HCEC 1CT (cell line): ENCODE measurements around the gene FBXO11.
A peak's percentile ranks its signal among the peaks of the same experiment; 100 is the strongest.

Experiments used
- DNase-seq: peaks from one replicate; pipeline ENCODE4 v3.0.0-alpha.2; 2017

The FBXO11 gene

DNA sequence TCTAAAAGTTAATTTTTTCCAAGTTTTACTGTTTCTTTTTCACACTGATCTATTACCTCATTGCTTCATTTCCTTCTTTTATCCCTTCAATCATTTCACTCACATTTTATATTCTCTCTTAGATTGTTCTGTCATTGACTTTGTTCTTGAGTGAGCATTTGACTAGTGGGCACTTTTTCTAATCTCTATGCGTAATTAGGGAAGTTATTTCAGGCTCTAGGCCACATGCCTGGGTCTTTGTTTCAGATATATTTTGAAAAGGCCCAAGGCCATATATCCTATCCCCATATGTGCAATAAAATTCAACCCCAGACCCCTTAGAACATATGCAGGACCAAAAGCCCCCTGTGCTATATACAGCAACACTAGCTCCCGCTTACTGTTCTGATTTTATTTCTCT is 62.1 kb downstream of the FBXO11 start:
- DNase-seq, result no peak

DNA sequence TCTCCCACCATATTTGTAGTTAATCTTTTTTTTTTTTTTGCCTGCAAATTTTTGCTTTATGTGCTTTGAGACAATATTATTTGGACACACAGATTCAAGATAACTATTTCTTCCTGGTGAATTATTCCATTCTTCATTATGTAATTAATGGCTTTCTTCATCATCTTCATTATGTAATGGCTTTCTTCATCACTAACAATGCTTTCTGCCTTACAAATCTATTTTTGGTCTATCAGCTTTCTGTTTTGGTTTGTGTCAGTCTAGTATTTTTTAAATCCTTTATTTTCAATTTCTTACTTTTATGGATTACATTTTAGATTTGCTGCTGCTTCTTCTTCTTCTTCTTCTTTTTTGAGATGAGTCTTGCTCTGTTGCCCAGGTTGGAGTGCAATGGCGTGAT is 62.9 kb downstream of the FBXO11 start:
- DNase-seq, result no peak

DNA sequence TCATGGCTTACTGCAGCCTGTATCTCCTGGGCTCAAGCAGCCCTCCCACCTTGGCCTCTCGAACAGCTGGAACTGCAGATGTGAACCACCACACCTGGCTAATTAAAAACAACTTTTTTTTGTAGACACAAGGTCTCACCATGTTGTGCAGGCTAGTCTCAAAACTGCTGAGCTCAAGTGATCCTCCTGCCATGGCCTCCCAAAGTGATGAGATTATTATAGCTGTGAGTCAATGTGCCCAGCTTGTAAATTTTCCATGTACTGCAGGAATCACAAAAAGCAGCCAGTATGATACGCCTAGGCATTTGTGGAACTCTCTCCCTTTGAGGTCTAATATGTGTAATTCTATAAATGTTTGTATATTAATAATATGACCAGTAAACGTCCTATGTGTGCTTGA is 63.5 kb downstream of the FBXO11 start:
- DNase-seq, result no peak

DNA sequence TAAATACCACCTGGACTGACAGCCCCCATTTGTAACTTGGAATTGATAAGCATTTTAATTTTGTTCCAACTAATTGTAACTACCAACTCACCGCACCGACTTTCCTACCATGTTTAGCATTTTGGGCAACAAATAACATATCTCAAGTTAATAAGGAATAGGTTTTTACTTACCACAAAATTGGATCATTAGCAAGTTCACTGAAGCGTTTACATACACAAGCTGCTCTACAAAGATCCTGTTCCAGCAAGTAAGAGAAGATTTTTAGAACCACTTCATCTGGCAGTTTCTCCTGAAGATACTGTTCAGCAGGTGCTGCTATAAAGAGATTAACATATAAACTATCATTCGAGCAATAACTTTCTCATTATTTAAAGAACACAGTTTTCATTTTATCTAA is 67.6 kb downstream of the FBXO11 start:
- no peak for DNase-seq

DNA sequence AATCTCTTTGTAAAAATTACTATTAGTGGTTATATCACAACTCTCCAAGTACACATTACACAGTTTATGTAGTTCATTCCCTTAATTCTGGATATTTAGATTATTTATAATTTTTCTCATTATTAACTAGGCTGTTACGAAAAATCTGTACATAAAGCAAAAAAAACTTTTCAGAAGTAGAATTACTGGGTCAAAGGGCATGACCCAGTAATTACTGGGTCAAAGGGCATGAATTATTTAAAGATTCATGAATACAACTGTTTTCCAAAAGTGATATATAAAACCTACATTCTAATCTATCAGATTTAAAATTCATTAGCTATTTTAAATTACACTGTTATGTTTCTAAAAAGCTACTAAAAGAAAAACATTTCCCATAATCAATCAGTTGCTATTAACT is 68.0 kb downstream of the FBXO11 start:
- no peak for DNase-seq

DNA sequence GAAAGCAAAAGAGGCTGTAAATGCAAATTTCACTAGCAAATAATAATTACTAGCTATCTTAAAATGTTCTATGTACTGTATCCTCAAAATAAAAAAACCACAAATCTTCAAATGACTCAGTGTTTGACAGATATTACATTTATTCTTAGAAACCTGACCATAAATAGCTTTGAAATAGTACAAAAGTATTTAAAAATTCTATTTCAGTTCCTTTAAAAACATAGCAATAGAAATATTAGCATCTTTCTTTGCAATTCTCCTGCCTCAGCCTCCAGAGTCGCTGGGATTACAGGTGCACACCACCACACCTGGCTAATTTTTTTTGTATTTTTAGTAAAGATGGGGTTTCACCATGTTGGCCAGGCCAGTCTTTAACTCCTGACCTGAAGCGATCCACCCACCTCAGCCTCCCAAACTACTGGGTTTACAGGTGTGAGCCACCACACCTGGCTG is 72.8 kb downstream of the FBXO11 start:
- no peak for DNase-seq

DNA sequence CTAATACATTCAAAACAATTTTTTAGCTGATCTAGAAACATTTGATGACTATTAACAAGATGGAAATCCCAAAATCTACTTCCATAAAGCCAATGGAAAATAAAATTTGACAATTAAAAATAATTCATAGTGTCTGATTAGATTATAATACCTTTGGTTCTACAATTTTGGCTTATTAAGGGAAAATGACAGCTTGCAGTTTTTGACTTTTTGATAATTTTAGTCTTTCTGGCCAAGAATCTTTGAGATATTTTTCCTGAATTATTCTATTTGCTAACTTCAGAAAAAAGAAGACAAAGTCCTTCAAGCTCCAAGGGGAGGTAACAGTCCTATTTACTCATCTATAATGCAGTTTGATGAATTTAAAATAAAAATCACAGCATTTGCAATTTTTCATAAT is 83.8 kb downstream of the FBXO11 start:
- no peak for DNase-seq

DNA sequence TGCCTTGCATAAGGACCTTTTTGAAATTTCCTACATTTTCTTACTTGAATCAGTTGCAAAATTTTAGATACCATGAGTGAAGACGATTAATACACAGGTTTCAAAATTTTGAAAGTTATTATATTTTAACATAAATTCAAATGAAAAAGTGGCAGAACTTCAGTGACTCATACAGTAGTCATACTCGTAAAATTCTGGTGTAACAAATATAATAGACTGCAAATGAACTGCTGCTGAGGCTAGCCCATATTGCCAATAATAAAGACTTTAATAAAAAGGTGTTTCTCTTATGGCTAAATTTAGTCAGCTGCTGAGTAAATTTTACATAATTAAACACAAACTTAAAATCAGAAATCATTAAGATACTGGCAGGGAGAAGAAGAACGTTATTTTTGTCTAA is 86.5 kb downstream of the FBXO11 start:
- DNase-seq, result peak; percentile 57

DNA sequence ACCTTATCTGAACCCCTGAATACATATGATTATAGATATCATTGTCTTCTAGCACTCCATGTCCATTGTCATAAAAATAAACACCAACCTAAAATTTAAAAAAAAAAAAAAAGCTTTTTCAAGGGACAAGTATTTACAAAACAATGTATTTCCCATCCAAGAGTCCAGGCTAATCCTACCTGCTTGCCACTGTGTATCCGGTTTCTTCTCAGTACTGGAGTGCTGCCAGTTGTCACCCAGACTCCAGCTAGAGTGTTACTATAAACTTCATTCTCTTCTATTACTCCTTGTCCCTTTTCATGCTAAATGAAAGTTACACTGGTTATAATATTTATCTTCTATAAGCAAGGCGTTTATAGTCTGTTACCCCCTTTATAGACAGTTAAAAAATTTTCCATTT is 87.5 kb downstream of the FBXO11 start:
- no peak for DNase-seq

DNA sequence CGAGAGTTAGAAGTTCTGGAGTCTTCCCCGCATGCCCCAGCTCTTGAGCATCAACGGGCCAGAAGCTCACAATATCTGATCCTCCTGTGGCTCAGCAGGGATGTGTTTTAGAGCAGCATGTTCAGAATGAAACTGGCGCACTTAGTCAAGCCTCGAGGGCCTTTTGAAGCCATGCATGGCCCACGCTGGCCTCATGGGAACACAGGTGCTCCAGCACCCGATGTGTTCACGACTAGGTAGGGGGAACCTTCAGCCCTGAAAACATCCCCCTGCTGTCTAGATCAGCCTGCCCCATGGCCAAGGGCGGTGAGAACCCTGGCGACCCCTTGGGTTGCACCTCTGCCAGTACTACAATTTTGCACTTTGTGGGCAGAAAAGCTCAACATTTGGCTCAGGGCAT is 90.5 kb downstream of the FBXO11 start:
- no peak for DNase-seq

DNA sequence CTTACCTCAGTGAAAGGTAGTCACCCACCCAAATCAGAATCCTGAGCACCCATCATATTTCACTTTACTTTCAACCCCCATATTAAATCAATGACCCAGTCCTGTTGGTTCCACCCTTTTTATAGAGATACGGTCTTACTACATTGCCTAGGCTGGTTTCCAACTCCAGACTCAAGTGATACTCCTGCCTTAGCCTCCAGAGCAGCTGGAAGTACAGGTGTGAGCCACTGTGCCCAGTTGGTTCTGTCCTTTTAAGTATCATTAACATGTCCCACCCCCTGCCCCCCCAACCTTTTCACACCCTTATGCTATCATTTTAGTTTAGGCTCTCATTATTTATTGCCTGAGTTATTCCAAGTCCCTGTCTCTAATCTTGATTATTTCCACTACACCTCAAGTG is 94.6 kb downstream of the FBXO11 start:
- DNase-seq, result no peak

DNA sequence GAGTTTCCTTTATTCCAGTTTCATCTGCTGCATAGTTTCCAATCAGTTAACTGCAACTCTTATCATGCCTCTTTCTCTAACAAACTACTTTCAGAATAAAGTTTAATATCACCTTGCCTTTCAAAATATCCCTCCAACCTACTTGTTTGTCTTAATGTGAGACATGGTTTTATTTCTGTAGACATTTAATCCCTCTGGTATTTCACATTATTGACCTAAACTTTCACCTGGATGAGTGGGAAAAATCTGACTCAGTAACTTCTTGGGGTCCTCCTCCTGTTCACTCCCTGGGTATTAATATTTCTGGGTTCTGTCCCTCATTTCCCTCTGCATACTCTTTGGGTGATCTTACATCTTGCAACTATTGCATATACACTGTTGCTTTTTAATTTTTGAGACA is 95.4 kb downstream of the FBXO11 start:
- no peak for DNase-seq

DNA sequence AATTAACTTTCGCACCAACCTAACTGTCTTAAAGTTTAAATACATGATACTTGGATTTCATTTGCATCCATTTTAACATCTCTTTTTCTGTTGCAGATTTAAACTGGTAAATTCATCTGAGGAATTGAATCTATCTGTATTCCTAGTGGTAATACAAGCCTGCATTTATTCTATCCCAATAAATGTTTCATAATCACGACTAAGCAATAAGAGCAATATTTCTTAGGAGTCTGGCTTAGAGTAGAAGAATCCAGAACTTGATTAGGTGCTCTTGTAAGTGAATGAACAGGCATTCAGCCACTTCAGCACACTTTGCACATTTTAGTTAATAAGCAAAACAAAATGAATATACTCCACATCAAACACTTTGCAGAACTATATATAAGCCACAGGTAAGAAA is 96.4 kb downstream of the FBXO11 start:
- DNase-seq, result no peak

DNA sequence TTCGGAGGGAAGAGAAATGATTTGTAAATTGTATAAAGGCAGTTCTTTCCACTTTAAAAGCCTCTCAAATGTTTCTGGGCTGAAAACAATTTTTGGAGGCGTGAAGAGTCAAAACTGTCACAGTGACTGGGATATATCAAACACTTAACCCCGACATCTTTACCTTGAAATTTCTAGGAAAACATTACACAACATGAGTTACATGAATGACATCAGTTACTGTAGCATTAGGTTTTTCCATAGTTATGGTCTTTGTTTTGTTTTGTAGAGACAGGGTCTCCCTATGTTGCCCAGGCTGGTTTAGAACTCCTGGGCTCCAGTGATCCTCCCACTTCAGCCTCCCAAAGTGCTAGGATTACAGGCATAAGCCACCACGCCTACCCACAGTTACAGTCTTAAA is 97.7 kb downstream of the FBXO11 start:
- DNase-seq, result no peak

DNA sequence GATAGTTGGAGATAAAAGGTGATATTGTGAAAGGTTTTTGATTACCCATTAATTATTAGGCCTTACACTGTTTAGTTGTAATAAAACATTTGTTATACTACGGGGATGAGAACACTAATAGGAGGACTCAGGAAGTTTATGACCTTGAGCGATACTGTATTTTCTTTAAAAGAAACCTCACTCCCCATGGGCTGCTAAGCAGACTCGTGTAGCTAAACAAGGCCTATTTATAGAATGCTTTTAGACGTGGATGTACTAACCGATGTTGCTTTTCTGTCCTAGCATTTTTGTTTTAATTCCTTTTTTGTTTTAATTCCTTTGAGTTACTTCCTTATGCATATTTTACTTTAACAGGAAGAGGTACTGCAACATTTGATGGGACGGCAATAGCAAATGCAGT is 100.4 kb downstream of the FBXO11 start:
- no peak for DNase-seq

DNA sequence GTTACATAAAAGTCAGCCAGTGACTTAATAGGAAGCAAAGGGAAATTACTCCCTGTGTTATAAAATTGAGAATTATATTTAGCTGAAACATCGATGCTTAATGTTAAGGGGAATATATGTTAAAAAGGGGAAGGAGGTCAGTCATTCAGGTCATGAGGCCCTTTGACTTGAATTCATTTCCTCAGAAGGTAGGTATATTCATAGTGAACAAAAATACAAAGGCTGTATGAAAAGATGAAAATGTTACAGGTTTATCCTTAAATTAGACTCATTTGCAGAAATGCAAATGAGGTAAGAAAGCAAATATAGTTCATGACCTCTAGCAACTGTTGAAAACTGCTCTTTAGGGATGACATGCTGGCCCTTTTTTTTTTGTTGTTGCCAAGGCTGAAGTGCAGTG is 102.5 kb downstream of the FBXO11 start:
- no peak for DNase-seq

DNA sequence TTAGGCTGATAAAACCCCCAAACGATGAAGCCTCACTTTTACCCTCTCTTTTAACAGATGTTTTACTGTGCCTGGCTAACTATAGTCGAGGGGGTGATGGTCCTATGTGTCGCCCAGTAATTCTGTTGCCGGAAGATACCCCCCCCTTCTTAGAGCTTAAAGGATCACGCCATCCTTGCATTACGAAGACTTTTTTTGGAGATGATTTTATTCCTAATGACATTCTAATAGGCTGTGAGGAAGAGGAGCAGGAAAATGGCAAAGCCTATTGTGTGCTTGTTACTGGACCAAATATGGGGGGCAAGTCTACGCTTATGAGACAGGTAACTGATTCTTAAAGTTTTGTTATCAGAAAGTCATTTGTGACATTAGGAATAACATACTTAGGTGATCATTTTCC is 102.9 kb downstream of the FBXO11 start:
- no peak for DNase-seq

DNA sequence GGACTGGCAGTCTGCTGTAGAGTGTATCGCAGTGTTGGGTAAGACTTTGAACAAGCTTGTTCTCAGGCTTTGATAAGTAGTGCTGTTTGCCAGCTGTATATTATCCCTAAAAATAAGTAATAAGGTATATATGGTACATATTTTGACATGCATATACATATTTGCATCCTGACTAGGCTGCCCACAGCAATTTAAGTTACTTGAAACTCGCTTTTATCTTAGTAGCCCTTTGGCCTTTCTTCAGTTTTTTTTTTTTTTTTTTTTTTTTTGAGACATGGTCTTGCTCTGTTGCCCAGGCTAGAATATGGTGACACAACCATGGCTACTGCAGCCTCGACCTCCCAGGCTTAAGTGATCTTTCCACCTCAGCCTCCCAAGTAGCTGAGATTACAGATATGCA is 105.2 kb downstream of the FBXO11 start:
- no peak for DNase-seq

DNA sequence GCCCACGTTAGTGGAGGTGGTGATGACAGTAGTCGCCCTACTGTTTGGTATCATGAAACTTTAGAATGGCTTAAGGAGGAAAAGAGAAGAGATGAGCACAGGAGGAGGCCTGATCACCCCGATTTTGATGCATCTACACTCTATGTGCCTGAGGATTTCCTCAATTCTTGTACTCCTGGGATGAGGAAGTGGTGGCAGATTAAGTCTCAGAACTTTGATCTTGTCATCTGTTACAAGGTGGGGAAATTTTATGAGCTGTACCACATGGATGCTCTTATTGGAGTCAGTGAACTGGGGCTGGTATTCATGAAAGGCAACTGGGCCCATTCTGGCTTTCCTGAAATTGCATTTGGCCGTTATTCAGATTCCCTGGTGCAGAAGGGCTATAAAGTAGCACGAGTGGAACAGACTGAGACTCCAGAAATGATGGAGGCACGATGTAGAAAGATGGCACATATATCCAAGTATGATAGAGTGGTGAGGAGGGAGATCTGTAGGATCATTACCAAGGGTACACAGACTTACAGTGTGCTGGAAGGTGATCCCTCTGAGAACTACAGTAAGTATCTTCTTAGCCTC is 107.2 kb downstream of the FBXO11 start:
- no peak for DNase-seq

DNA sequence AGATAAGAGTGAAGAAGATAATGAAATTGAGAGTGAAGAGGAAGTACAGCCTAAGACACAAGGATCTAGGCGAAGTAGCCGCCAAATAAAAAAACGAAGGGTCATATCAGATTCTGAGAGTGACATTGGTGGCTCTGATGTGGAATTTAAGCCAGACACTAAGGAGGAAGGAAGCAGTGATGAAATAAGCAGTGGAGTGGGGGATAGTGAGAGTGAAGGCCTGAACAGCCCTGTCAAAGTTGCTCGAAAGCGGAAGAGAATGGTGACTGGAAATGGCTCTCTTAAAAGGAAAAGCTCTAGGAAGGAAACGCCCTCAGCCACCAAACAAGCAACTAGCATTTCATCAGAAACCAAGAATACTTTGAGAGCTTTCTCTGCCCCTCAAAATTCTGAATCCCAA is 107.7 kb downstream of the FBXO11 start:
- DNase-seq, result no peak

DNA sequence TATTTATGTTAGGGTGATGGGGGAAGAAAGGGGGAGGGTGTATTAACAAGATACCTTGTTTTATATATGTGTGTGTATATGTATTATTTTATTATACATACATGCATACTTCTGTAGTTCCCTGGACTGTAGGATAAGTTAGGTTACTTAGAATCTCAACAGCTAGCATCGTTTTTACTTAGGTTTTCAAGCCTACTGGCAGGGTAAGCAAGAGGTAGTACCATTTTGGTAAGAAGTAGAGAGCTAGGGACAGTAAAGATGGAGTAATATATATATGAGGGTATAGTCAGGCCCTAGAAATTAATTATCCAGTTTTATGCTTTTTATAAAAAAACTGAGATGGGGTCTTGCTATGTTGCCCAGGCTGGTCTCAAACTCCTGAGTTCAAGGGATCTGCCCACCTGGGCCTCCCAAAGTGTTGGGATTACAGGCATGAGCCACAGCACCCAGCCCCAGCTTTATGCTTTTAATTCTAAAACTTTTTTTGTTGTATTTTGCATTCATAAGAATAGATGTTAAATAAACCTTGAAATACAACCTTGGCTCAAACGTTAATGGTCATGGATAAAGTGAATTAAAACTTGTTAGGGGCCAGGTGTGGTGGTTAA is 110.1 kb downstream of the FBXO11 start:
- DNase-seq, result no peak

DNA sequence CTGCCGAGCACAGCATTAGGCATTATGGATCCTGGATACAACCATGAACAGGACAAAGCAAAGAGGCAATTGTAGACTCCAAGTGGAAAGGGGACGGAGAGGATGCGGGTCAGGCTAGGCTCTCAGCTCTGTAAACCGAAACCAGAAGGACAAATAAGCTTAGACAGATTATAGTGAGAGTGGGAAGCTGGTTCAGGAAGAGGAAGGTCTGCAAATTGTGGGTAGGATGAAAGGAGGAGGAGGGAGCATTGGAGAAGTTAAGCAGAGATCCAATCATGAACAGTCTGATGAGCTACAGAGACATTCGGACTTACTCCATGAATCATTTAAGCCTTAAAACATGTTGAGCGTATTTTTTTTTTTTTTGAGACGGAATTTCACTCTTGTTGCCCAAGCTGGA is 120.3 kb downstream of the FBXO11 start:
- peak; percentile 33 for DNase-seq

DNA sequence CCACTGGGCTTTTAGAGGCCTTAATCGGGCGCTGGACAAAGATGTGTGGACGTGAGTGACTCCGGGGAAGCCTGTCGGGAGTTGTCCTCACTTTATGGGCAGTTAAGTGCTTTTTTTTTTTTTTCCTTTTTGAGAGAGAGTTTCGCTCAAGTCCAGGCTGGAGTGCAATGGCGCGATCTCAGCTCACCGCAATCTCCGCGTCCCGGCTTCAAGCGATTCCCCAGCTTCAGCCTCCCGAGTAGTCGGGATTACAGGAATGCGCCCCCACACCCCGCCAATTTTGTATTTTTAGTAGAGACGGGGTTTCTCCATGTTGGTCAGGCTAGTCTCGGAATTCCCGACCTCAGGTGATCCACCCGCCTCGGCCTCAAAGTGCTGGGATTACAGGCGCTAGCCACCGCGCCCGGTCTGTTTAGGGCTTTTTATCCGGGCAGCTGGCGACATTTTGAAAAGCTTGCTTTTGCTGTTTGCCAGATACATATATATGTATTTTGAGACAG is 121.9 kb downstream of the FBXO11 start:
- DNase-seq, result no peak

DNA sequence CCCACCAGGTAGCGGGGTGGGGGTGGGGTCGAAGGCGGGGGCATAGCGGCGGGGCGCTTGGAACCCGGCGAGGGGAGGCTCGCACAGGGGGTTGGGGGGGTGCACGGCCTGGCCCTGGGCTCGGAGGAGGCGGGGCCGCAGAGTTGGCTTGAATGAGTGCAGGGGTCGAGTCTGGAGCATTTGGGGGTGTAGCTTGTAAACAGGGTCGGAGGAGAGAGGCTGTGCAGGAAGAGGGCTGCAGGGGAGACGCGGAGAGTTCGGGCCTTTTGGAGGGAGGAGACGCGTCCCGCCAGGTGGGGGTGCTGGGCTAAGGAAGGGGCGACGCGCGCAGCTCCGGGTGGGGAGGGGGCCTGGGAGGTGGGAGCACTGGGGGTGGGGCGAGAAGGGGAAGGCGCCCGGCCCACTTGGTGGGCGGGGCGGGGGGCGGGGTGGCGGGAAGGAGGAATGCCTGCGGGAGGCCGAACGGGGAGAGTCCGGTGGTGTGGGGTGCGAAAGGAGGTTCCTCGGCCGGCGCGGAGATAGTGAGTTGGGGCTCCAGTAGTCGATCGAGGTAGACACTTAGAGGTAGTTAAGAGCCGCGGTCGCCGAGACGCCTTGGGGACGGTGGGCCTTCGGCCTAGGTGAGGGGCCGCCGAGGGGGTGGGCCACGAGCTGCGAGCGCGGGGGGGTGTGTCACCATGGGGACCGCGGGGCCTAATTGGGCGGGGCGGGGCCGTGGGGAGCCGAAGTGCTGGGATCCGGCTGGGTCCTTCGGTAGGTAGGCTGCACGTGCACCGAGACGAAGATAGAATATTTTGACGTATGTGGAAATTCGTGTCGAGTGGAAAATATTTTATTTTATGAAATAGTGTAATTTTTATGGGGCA is 122.6 kb downstream of the FBXO11 start:
- peak; percentile 62 for DNase-seq
